ENCODE measurements around the gene PNMT. TPM values are rescaled to one million over a fixed set of nuclear protein-coding genes. Genes with fewer than 3 reads are reported as not detected.
A peak's percentile ranks its signal among the peaks of the same experiment; 100 is the strongest.

Gene PNMT
- total RNA-seq, 1 donor from 2014 or later = 7.1 TPM

DNA sequence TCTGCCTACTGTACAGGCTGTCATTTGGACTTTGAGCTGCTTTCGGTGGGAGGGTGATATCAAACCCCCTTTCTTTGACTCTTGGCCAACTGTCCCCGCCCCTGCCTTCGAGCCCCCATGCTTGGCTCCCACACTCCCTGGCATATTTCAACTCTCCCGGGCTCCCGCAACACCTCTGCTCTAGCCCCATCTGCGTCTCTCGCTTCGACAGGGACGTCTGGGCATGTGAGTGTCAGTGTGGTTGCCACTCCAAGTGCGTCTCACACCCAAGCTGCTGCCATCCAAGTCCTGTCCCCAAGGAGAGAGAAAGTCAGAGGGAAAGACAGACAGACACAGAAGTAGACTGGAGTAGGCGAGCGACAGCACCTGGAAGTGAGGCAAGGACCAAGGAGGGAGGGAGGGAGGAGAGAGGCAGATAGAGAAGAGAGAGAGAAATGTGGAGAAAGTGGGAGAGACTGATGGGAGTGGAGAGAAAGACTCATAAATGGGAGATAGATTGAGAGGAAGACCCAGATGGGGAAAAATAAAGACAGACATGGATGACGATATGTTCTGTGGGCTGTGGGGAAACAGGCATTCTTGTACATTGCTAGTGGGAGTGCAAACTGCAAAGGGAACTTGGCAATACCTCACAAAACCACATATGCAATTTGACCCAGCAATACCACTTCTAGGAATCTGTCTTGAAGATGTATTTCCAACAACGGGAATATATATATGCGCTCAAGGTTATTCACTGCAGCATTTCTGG is 19.5 kb upstream of the PNMT start:
- DNase-seq (no peak), ATAC-seq (ENCODE audit: poor library complexity) (no peak)
- intact Hi-C loops (cut with DNase I) = no loop called here

DNA sequence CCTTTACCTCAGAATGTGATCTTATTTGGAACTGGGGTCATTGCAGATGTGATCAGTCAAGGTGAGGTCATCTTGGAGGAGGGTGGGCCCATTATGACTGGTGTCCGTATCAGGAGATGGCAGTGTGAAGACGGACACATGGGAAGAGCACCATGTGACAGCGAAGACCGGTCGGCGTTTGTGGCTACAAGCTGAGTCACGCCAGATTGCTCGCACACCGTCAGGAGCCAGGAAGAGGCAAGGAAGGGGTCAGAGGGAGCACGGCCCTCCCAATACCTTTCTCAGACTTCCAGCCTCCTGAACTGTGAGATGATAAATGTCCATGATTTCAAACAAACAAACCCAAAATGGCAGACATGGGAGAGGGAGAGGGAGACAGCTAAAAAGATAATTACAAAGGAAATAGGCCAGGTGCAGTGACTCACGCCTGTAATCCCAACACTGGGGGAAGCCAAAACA is 18.1 kb upstream of the PNMT start:
- intact Hi-C loops (cut with DNase I) = no loop called here
- DNase-seq (no peak), ATAC-seq (ENCODE audit: poor library complexity) (no peak)

DNA sequence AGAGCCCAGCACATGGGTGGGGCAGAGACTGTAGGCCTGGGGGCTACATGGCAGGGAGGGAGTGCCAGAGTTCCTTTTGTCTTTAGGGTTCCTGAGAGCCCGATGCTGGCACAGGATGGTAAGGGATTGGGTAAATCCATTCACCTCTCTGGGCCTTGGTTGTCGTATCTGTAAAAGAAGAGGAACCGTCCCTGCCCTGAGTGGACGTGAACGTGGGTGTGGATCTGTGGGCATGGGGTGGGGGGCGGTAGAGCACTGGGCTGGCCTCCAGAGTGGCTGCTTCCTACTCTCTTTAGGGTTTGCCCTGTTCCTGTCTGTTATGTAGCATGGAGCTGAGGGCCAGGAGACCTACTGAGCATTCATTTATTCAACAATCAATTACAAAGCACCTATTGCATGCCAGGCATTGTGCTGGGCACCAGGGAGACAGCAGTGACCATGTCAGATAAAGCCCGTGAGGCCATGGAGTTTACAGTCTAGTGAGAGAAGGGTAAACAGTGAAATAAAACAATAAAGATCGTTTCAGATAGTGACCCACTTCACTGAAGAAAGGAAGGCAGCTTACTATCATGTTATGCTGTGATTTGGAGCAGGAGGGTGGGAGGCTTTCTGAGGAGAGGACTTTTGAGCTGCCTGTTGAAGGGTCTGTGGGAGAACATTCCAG is 16.2 kb upstream of the PNMT start:
- intact Hi-C loops (cut with DNase I) = no loop called here
- ATAC-seq (ENCODE audit: poor library complexity) = no peak
- no peak for DNase-seq

DNA sequence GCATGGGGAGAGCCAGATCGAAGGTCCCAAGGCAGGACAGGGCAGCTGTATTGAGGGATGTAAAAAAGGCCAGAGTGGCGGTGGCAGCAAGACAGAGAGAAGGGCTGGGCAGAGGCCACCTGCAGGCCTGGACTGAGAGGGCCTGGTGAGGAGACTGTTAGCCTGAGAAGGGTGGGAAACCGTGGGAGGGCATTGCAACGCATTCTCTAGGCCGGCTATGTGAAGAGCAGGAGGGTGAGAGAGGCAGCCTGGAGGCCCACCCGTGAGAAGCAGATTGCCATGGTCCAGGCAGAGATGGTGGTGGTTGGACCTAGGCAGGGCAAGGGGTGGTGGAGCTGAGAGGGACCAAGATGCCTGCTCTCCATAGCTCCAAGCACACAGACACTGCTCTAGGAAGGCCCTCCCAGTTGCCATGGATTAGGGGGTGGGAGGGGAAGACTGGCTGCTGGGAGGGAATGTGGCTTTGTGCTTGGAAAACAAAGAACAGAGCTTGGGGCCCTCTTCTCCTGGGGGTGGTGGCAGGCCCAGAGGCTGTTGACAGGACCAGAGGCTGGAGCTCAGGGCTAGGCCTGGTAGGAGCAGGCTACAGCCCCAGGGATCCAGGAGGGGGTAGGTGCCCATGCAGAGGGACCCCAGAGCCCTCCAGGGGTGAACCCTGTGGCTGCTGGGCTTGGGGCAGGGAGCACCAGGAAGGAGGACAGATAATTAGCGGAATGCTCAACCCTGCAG is 15.5 kb upstream of the PNMT start:
- ATAC-seq (ENCODE audit: poor library complexity) (no peak), DNase-seq (no peak)
- intact Hi-C loops (cut with DNase I) = no loop called here

DNA sequence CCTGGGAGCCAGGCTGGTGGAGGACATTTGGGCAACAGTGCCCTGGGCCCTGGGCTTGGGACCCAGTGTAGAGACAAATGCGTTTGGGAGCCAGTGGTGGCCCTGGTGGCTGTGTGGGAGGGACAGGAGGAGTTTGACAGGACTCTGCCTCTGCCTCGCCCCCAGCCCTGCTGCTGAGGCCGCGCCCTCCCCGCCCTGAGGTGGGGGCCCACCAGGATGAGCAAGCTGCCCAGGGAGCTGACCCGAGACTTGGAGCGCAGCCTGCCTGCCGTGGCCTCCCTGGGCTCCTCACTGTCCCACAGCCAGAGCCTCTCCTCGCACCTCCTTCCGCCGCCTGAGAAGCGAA is 15.0 kb upstream of the PNMT start:
- no peak for ATAC-seq (ENCODE audit: poor library complexity)
- intact Hi-C loops (cut with DNase I) = no loop called here
- no peak for DNase-seq

DNA sequence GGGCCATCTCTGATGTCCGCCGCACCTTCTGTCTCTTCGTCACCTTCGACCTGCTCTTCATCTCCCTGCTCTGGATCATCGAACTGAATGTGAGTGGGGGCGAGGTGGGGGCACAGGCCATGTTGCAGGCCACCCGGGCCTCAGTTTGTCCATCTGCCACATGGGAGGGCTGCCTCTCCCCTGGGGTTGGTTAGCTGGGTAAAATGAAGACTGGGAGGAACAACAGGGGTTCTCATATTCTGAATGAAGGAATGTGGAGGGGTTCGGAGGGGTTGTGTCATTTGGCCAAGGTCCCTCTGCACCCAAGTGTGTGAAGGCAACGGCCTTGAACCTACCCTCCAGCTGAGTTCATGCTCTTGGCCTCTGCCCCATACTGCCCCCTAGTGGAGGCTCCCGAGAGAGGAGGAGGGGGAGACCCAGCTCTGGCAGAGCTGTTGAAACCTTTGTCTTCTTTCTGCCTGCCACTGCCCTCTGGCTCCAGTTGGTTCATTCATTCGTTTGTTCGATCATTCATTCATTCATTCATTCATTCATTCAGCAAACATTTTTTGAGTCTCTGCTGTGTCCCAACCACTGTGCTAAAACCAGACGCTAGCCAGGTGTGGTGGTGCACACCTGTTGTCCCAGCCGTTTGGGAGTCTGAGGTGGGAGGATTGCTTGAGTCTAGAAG is 14.5 kb upstream of the PNMT start:
- DNase-seq (peak; percentile 76), ATAC-seq (ENCODE audit: poor library complexity) (peak; percentile 53)
- intact Hi-C loops (cut with DNase I) = no loop called here

DNA sequence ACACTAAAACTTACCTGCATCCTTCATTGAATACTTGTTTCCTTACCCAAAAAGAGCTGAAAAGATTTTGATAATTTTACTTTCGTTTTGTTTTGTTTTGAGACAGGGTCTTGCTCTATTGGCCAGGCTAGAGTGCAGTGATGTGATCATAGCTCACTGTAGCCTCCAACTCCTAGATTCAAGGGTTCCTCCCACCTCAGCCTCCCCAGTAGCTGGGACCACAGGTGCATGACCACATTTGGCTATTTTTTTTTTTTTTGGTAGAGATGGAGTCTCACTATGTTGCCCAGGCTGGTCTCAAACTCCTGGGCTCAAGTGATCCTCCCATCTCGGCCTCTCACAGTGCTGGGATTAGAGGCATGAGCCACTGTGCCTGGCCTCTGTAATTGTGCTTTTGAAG is 13.1 kb upstream of the PNMT start:
- no peak for ATAC-seq (ENCODE audit: poor library complexity)
- DNase-seq = no peak
- intact Hi-C loops (cut with DNase I) = no loop called here

DNA sequence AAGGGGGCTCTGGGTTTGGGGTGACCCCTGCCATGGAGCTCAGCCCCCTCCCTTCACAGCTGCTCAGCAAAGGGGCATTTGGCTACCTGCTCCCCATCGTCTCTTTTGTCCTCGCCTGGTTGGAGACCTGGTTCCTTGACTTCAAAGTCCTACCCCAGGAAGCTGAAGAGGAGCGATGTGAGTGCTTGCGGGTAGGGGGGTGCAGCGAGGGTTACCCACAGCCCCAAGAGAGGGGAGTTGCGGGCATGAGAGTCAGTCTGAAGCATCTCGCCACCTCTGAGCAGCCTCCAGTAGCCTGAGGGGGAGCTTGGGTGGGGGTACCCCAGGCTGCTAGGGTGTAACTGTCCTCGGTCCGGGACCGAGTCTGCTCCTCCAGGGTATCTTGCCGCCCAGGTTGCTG is 9.9 kb upstream of the PNMT start:
- intact Hi-C loops (cut with DNase I) = no loop called here
- DNase-seq (no peak), ATAC-seq (ENCODE audit: poor library complexity) (no peak)

DNA sequence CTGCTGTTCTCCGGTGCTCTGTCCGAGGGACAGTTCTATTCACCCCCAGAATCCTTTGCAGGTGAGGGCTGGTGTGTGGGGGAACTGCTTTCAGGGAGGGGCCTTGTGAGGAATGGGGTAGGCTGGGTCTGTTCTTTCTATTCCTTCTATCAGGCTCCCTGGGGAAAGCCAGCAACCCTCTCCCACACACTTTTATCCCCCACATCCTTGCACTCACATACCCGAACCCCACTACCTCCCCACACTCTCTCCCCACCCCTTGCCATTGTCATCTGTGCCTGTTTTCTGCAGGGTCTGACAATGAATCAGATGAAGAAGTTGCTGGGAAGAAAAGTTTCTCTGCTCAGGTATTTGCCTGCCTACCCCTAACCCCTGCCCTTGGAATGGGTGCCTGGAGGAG is 9.5 kb upstream of the PNMT start:
- ATAC-seq (ENCODE audit: poor library complexity) (no peak), DNase-seq (no peak)
- intact Hi-C loops (cut with DNase I) = no loop called here

DNA sequence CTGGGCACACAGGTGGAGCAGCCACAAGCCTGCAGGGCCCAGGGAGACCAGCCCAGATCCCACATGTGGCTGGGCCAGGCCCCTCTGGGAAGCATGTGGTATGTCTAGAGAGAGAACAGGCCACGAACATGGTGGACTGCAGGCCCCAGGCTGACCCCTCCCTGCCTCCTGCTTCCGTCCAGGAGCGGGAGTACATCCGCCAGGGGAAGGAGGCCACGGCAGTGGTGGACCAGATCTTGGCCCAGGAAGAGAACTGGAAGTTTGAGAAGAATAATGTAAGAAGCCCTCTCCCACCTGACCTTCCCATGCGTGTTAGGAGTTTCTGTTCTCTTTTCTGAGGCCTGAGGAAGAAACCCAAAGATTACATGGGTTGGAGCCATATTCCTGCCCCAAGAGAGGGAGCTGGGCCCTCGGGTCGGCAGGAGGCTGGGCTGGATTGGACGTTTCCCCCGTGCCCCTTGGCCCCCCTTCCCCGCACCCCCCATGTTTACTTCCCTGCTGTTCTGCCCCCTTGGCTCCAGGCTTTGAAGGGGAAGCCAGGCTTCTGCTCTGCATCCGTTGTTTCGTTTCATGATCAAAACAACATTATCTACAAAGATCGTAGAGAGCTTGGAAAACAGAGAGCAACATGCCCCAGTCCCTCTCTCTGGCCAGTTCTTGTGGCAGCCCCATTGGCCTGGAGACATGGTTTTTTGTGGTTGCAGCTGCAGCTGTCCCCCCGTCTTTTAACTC is 8.8 kb upstream of the PNMT start:
- DNase-seq = no peak
- intact Hi-C loops (cut with DNase I) = no loop called here
- no peak for ATAC-seq (ENCODE audit: poor library complexity)

DNA sequence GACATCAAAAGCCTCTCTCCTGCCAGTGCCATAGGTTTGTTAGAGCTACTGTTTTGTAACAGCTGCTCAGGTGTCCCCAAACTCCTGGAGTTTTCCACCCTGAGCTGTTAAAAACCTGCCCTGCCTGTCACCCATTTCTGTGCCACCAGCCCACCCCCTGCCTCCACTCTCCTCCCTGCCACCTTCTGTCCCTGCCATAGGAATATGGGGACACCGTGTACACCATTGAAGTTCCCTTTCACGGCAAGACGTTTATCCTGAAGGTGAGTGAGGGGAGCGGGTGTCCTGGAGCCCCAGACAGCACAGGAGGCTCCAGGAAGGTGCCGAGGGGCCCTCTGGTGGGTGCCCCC is 8.3 kb upstream of the PNMT start:
- ATAC-seq (ENCODE audit: poor library complexity) (no peak), DNase-seq (no peak)
- intact Hi-C loops (cut with DNase I) = no loop called here

DNA sequence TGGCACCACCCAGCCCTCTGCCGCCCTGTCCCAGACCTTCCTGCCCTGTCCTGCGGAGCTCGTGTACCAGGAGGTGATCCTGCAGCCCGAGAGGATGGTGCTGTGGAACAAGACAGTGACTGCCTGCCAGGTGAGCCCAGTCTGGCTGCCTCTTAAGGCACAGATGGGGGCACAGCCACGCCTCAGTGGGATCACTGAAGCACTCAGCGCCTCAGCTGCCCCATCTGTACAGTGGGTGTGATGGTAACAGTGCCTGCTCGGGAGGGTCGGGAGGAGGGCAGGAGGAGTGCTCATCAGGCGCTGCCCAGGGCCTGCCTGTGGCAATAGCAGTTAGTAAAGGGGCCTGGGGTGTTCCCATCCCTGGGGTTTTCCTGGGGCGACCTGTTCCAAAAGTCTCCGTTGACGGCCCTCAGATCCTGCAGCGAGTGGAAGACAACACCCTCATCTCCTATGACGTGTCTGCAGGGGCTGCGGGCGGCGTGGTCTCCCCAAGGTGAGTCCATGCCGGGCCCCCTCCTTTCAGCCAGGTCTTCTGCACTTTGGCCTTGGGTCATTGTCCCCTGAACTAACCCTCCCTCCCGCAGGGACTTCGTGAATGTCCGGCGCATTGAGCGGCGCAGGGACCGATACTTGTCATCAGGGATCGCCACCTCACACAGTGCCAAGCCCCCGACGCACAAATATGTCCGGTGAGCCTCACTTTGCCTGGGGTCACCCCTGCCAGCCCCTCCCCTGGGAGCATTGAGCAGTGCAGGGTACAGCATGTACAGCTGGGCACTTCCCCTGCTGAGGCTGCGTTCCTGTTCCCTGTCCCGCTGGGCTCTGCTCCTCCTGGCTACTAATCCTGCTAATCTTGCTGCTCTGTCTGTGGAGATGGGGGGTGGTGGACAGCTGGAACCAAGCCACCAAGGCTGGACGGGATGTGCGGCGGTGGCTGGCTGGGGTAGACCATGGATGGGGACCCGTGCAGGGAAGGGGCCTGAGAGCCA is 7.6 kb upstream of the PNMT start:
- DNase-seq (peak; percentile 74), ATAC-seq (ENCODE audit: poor library complexity) (peak; percentile 11)
- intact Hi-C loops (cut with DNase I) = no loop called here

DNA sequence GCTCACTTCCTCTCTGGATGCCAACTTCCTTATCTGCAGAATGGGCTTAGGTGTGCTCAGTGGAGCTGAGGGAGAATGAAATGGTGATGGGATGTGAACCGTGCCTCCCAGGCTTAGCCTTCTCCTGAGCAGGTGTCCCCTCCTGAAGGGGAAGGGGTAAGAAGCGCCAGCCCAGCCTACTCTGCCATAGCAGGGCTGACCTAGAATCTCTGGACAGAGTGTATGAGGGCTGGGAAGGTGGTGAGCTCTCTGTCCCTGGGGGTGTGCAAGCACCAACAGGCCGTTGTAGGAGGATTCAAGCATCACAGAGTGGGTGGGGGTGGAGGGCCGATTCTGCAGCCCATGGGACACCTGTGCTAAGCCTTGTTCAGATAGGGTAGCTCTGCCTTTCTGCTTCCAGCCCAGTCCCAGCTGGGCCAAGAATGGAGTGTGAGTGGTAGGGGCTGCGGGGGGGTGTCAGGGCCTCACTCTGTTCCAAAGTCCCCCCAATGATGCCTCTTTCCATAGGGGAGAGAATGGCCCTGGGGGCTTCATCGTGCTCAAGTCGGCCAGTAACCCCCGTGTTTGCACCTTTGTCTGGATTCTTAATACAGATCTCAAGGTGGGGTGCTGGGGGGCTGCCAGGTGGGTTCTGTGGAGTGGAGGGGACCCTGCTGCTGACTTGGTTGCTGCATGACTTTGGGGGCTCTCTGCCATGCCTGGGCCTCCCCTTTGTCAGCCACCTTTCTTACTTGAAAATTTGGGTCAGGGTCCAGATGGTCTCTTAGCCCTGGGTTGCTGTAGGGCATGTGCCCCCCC is 6.3 kb upstream of the PNMT start:
- intact Hi-C loops (cut with DNase I) = no loop called here
- ATAC-seq (ENCODE audit: poor library complexity) = no peak
- DNase-seq = no peak

DNA sequence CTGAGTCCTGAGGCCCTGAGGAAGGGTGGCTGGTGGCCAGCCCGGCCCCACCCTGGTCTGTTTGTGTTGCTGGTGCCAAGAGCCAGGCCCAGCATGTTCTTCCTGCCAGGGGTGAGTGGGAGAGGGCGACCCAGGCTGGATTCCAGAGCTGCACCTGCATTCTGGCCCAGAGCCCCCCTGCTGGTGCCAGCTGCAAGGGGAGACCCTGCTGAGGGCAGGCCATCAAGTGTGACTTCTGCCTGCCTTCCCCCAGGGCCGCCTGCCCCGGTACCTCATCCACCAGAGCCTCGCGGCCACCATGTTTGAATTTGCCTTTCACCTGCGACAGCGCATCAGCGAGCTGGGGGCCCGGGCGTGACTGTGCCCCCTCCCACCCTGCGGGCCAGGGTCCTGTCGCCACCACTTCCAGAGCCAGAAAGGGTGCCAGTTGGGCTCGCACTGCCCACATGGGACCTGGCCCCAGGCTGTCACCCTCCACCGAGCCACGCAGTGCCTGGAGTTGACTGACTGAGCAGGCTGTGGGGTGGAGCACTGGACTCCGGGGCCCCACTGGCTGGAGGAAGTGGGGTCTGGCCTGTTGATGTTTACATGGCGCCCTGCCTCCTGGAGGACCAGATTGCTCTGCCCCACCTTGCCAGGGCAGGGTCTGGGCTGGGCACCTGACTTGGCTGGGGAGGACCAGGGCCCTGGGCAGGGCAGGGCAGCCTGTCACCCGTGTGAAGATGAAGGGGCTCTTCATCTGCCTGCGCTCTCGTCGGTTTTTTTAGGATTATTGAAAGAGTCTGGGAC is 5.5 kb upstream of the PNMT start:
- ATAC-seq (ENCODE audit: poor library complexity) = no peak
- intact Hi-C loops (cut with DNase I) = no loop called here
- DNase-seq = peak; percentile 63

DNA sequence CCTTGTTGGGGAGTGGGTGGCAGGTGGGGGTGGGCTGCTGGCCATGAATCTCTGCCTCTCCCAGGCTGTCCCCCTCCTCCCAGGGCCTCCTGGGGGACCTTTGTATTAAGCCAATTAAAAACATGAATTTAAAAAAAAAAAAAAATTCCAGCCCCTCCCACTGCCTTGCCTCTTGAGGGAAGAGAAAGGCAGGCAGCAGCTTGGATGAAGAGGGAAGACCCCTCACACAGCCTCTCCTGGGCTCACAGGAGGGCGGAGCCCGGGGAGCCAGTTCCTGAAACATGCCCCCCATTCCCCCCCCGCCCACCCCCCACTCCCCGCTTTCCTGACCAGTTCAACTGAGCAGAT is 4.9 kb upstream of the PNMT start:
- intact Hi-C loops (cut with DNase I) = no loop called here
- no peak for DNase-seq
- no peak for ATAC-seq (ENCODE audit: poor library complexity)

All from Right ventricle myocardium superior (tissue), 1 donor.